IMR-90 (cell line): ENCODE data around the gene EMC8. TPM values are rescaled to one million over a fixed set of nuclear protein-coding genes. Genes with fewer than 3 reads are reported as not detected.
A peak's percentile ranks its signal among the peaks of the same experiment; 100 is the strongest.

Experiments
- ATAC-seq: fragments of 200-7000 bp; cut with Tn5 transposase; 2 replicates; pipeline ENCODE4 v1.9.1; 2020; ENCODE audit warnings: low read depth, mild to moderate bottlenecking, moderate library complexity
- BruUV-seq: library from RNA; stranded (reverse); fragments of 400-500 nt; replicated peaks from 2 replicates; lab custom pipeline; 2021; lab: Mats Ljungman, UMichigan
- CTCF ChIA-PET: fragments of 300-600 bp; formaldehyde crosslinking; extraction: SDS; loops from one replicate; lab custom pipeline; 2021; ENCODE audit warnings: antibody characterized with exemption; lab: Yijun Ruan, JAX
- POLR2A ChIA-PET: fragments of 300-600 bp; sonication (Branson Sonifier 250); formaldehyde crosslinking; loops from one replicate; lab custom pipeline; 2022; ENCODE audit warnings: antibody characterized with exemption; ENCODE audit not compliant: unreplicated experiment; lab: Charles Lee
- DNase-seq: peaks from one replicate; pipeline ENCODE4 v3.0.0; 2013
- H2AFZ ChIP-seq: replicated peaks from 2 replicates; pipeline ENCODE3; 2013; ENCODE audit warnings: low read length, mild to moderate bottlenecking; ENCODE audit not compliant: poor library complexity
- H2AK5ac ChIP-seq: 2 replicates; pipeline ENCODE4 v1.6.1; 2013; ENCODE audit warnings: low read depth, low read length, inconsistent platforms
- H2AK9ac ChIP-seq: replicated peaks from 2 replicates; pipeline ENCODE3; 2013; ENCODE audit warnings: mild to moderate bottlenecking, low read depth, low read length, moderate library complexity; ENCODE audit not compliant: poor library complexity
- H2BK120ac ChIP-seq: 2 replicates; pipeline ENCODE4 v1.6.1; 2013; ENCODE audit warnings: low read depth, low read length, inconsistent platforms
- H2BK15ac ChIP-seq: 3 replicates; pipeline ENCODE4 v1.6.1; 2013; ENCODE audit warnings: low read depth, low read length, inconsistent platforms
- H2BK20ac ChIP-seq: 2 replicates; pipeline ENCODE4 v1.6.1; 2013; ENCODE audit warnings: low read depth, mild to moderate bottlenecking, inconsistent platforms, low read length, moderate library complexity
- H2BK5ac ChIP-seq: 2 replicates; pipeline ENCODE4 v1.6.1; 2013; ENCODE audit warnings: mild to moderate bottlenecking, low read depth, low read length, inconsistent platforms; ENCODE audit not compliant: poor library complexity, severe bottlenecking
- H3K14ac ChIP-seq: replicated peaks from 2 replicates; pipeline ENCODE4 v1.6.1; 2013; ENCODE audit warnings: low read depth, low read length, inconsistent platforms
- H3K18ac ChIP-seq: 2 replicates; pipeline ENCODE4 v1.6.1; 2013; ENCODE audit warnings: low read depth, low read length, control low read depth
- H3K23ac ChIP-seq: 2 replicates; pipeline ENCODE4 v1.6.1; 2013; ENCODE audit warnings: low read depth, low read length, inconsistent platforms
- H3K27ac ChIP-seq: 2 replicates; pipeline ENCODE4 v1.5.1; 2013; ENCODE audit warnings: mild to moderate bottlenecking, control low read depth, low read length; ENCODE audit not compliant: insufficient read depth
- H3K27me3 ChIP-seq: 2 replicates; pipeline ENCODE4 v1.6.1; 2013; ENCODE audit warnings: low read length; ENCODE audit not compliant: control insufficient read depth, insufficient read depth
- H3K36me3 ChIP-seq: 2 replicates; pipeline ENCODE4 v1.6.1; 2013; ENCODE audit warnings: low read length, mixed read lengths; ENCODE audit not compliant: control insufficient read depth, insufficient read depth
- H3K4ac ChIP-seq: 2 replicates; pipeline ENCODE4 v1.6.1; 2013; ENCODE audit warnings: low read depth, low read length, inconsistent platforms
- H3K4me1 ChIP-seq: 2 replicates; pipeline ENCODE4 v1.6.1; 2013; ENCODE audit warnings: low read length, mixed read lengths; ENCODE audit not compliant: control insufficient read depth, insufficient read depth
- H3K4me2 ChIP-seq: 2 replicates; pipeline ENCODE4 v1.6.1; 2013; ENCODE audit warnings: low read depth, mild to moderate bottlenecking, control low read depth, low read length, moderate library complexity
- H3K4me3 ChIP-seq: 2 replicates; pipeline ENCODE4 v1.5.1; 2013; ENCODE audit warnings: low read depth, mild to moderate bottlenecking, control low read depth, low read length, moderate library complexity; ENCODE audit not compliant: insufficient read depth
- H3K56ac ChIP-seq: 2 replicates; pipeline ENCODE4 v1.6.1; 2013; ENCODE audit warnings: low read length, inconsistent platforms; ENCODE audit not compliant: insufficient read depth; ENCODE audit errors: extremely low read depth
- H3K79me1 ChIP-seq, 2 experiments: 2 replicates each; pipeline ENCODE4 v1.6.1; 2013; ENCODE audit warnings: low read length in 2 of 2, inconsistent platforms in 1 of 2, low read depth in 1 of 2
- H3K9ac ChIP-seq: 2 replicates; pipeline ENCODE4 v1.6.1; 2013; ENCODE audit warnings: low read depth, low read length, control low read depth
- H3K9me1 ChIP-seq: 2 replicates; pipeline ENCODE4 v1.6.1; 2013; ENCODE audit warnings: low read length, inconsistent platforms; ENCODE audit not compliant: insufficient read depth
- H3K9me3 ChIP-seq: 2 replicates; pipeline ENCODE4 v1.6.1; 2013; ENCODE audit warnings: low read length; ENCODE audit not compliant: control insufficient read depth, insufficient read depth
- H4K20me1 ChIP-seq: 2 replicates; pipeline ENCODE4 v1.6.1; 2013; ENCODE audit warnings: low read length, inconsistent platforms; ENCODE audit not compliant: insufficient read depth
- H4K5ac ChIP-seq: 2 replicates; pipeline ENCODE4 v1.6.1; 2013; ENCODE audit warnings: mild to moderate bottlenecking, low read depth, low read length, control low read depth
- H4K8ac ChIP-seq, 2 experiments: 2 replicates each; pipeline ENCODE4 v1.6.1; 2013; ENCODE audit warnings: low read depth in 2 of 2, low read length in 2 of 2, control low read depth in 1 of 2, inconsistent platforms in 1 of 2
- H4K91ac ChIP-seq: 2 replicates; pipeline ENCODE4 v1.6.1; 2013; ENCODE audit warnings: low read depth, low read length, inconsistent platforms; ENCODE audit not compliant: insufficient read depth
- BHLHE40 ChIP-seq: fragments of 150-350 bp; IDR thresholded peaks from 2 replicates; pipeline ENCODE4 v1.6.1; 2016; ENCODE audit warnings: mild to moderate bottlenecking, low read depth, low read length
- CEBPB ChIP-seq: IDR thresholded peaks from 2 replicates; pipeline ENCODE4 v1.6.1; 2012; ENCODE audit warnings: low read depth, low read length, improper control_type of control experiment
- MXI1 ChIP-seq: IDR thresholded peaks from 2 replicates; pipeline ENCODE4 v1.6.1; 2012; ENCODE audit warnings: low read depth, mild to moderate bottlenecking, low read length, moderate library complexity, borderline replicate concordance
- RAD21 ChIP-seq: IDR thresholded peaks from 2 replicates; pipeline ENCODE4 v1.6.1; 2012; ENCODE audit warnings: low read length, improper control_type of control experiment
- WGBS, 2 experiments: methylation state at CpG; one replicate each; pipeline versions ENCODE4 v1.1.5 to v1.1.7; 2013; ENCODE audit warnings: missing lambda C conversion rate in 2 of 2; ENCODE audit not compliant: insufficient read length in 1 of 2; ENCODE audit errors: extremely low coverage in 2 of 2; 5-methylcytosine and 5-hydroxymethylcytosine counted together
- dilution Hi-C: fragments of 300-500 bp; cut with HindIII; formaldehyde crosslinking; loops from one replicate; pipeline ENCODE4 v1.14.3; 2018; ENCODE audit warnings: low sequenced_read_pairs; ENCODE audit not compliant: unreplicated experiment
- in situ Hi-C: fragments of 300-500 bp; cut with MboI; formaldehyde crosslinking; loops from 3 replicates; pipeline ENCODE4 v1.14.3; 2019; ENCODE audit warnings: low sequenced_read_pairs, inconsistent platforms, mixed read lengths
- intact Hi-C: fragments of 100-400 bp; cut with micrococcal nuclease; formaldehyde crosslinking; loops from 2 replicates; pipeline ENCODE4 v1.10.0; 2022
- polyA plus RNA-seq, 3 experiments: library from polyadenylated mRNA; depleted of rRNA; stranded (reverse); fragments of >200 nt; gene quantifications; 2 replicates each; pipeline ENCODE4 v1.2.3, GENCODE V29; 2012; ENCODE audit warnings: low replicate concordance in 1 of 3
- total RNA-seq: library from RNA; depleted of rRNA; stranded (reverse); fragments of >200 nt; gene quantifications from 2 replicates; pipeline ENCODE4 v1.2.3, GENCODE V29; 2012
- TF ChIP-seq, protein P1 (sequence below): fragments of 150-350 bp; IDR thresholded peaks from 2 replicates; pipeline ENCODE4 v1.6.1; 2017; ENCODE audit warnings: mild to moderate bottlenecking, antibody characterized with exemption, low read length, low read depth

Gene EMC8
- total and polyA plus RNA-seq, 2 of the 4 experiments (the other 2 are of a cell fraction) = 23.7 to 48.9 TPM

DNA sequence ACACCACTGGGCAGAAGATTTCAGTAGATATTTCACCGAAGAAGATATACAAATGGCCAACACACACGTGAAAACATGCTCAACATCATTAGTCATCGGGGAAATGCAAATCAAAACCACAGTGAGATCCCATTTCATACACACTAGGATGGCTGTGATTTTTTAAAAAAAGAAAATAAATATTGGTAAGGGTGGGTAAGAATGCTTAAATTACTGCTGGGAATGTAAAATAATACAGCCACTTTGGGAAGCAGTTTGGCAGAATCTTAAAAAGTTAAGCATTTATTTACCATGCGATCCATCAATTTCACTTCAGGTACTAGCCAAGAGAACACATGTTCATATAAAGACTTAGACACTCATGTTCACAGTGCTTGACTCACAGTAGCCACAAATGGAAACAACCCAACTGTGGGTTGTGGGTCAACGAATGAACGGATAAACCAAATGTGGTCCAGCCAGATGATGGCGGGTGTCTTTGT is 42.0 kb downstream of the EMC8 start:
- Histone ChIP-seq H2AFZ (no peak overlapping the region), H4K91ac (no peak overlapping the region), H3K23ac (no peak overlapping the region), H3K79me1 (no peaks in the 10 kb centered on the region; a peak in 1 of 4 replicates), H4K5ac (no peak overlapping the region), H3K4me3 (no peak overlapping the region), H4K8ac (no peak overlapping the region), H2AK9ac (no peak overlapping the region), H2BK5ac (peak overlapping the region; percentile 21), H2BK20ac (no peak overlapping the region), H3K14ac (no peak overlapping the region), H3K18ac (no peak overlapping the region), H3K4me2 (no peak overlapping the region; the same call in 1 of the 2 replicates), H3K56ac (no peak overlapping the region), H3K9me1 (peaks cover 10% of the 10 kb centered on the region), H3K9me3 (no peaks in the 10 kb centered on the region), H3K27me3 (no peaks in the 10 kb centered on the region; the same call in 1 of the 2 replicates), H3K27ac (peak overlapping the region; percentile 23; the same call in 1 of the 2 replicates), H3K9ac (no peak overlapping the region), H2BK120ac (no peak overlapping the region), H2BK15ac (no peak overlapping the region; the same call in 2 of the 3 replicates), H3K4me1 (peaks cover 19% of the 10 kb centered on the region), H2AK5ac (no peak overlapping the region), H3K4ac (no peak overlapping the region), H3K36me3 (no peaks in the 10 kb centered on the region), H4K20me1 (peaks cover 7% of the 10 kb centered on the region; the same call in 1 of the 2 replicates)
- BruUV-seq = no TSS peak
- dilution Hi-C loops = no loop called here
- WGBS, 2 experiments = 4% methylated on average over 4 of the region's 7 CpGs; no CpG with 5 or more reads in 1 of the 2 experiments
- TF ChIP-seq CEBPB (no peak), MXI1 (0 out of 2 replicates have a peak, but pooled peaks have one; percentile 23), BHLHE40 (peak; percentile 83), RAD21 (no peak)
- TF ChIP-seq, protein P1, sequence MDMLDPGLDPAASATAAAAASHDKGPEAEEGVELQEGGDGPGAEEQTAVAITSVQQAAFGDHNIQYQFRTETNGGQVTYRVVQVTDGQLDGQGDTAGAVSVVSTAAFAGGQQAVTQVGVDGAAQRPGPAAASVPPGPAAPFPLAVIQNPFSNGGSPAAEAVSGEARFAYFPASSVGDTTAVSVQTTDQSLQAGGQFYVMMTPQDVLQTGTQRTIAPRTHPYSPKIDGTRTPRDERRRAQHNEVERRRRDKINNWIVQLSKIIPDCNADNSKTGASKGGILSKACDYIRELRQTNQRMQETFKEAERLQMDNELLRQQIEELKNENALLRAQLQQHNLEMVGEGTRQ = no peak
- intact Hi-C loops = no loop called here
- DNase-seq (peak; percentile 89), ATAC-seq (peak; percentile 69)
- POLR2A ChIA-PET = interaction anchor here (0.6 kb wide), 1 partner anchor 12 kb away, joined by 3 read pairs; no protein-coding TSS in a partner anchor
- CTCF ChIA-PET = no interaction called here
- in situ Hi-C loops = no loop called here
